A673 (cell line): ENCODE results near the gene HOMEZ.

Experiments
- EZH2 ChIP-seq: fragments of 200-600 bp; sonication (generic); IDR thresholded peaks from 2 replicates; pipeline ENCODE4 v1.6.1; 2017; ENCODE audit warnings: borderline replicate concordance, low read depth, mild to moderate bottlenecking, mixed read lengths, antibody characterized with exemption, low read length; ENCODE audit not compliant: poor library complexity, severe bottlenecking
- TF ChIP-seq, protein P1 (sequence below): fragments of 300-800, 200-600 bp; sonication (generic); conservative IDR thresholded peaks from 2 replicates; pipeline ENCODE4 v1.5.1; 2017; ENCODE audit warnings: low read depth, mild to moderate bottlenecking, antibody characterized with exemption, low read length, moderate library complexity, mixed read lengths

DNA sequence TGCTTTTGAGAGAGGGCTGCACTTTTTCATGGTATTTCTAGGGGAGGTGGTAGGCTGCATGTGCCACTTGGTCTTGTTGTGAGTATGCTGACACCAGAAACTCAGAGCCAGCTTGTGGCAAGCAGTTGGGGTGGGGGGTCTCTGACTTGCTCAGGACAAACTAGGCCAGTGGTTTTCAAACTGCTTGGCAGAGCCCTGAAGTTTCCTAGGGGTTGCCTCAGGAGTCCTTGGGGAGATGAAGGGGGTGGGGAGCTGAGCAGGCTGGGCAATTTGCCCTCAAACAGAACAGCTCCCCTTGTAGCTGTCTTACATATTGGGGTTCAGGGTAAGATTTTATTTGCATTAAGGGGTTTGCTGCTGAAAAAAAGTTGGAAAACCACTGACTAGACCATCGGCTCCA, 24.6 kb upstream of the HOMEZ start:
- TF ChIP-seq, protein P1, sequence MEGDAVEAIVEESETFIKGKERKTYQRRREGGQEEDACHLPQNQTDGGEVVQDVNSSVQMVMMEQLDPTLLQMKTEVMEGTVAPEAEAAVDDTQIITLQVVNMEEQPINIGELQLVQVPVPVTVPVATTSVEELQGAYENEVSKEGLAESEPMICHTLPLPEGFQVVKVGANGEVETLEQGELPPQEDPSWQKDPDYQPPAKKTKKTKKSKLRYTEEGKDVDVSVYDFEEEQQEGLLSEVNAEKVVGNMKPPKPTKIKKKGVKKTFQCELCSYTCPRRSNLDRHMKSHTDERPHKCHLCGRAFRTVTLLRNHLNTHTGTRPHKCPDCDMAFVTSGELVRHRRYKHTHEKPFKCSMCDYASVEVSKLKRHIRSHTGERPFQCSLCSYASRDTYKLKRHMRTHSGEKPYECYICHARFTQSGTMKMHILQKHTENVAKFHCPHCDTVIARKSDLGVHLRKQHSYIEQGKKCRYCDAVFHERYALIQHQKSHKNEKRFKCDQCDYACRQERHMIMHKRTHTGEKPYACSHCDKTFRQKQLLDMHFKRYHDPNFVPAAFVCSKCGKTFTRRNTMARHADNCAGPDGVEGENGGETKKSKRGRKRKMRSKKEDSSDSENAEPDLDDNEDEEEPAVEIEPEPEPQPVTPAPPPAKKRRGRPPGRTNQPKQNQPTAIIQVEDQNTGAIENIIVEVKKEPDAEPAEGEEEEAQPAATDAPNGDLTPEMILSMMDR: no peak
- no peak for TF ChIP-seq EZH2
